BE2C (cell line): ENCODE data around the gene ENOX1.

Experiments used
- DNase-seq: peaks from one replicate; pipeline ENCODE4 v3.0.0-alpha.2; 2020
- H3K27me3 ChIP-seq: fragments of 250-450 bp; sonication (Bioruptor Pico); 2 replicates; pipeline ENCODE4 v1.5.1; 2020; ENCODE audit warnings: mild to moderate bottlenecking
- H3K36me3 ChIP-seq: fragments of 250-450 bp; sonication (Bioruptor Pico); 2 replicates; pipeline ENCODE4 v1.5.1; 2020; ENCODE audit warnings: mild to moderate bottlenecking
- H3K4me1 ChIP-seq: fragments of 250-450 bp; sonication (Bioruptor Pico); 2 replicates; pipeline ENCODE4 v1.5.1; 2020
- H3K4me3 ChIP-seq: 2 replicates; pipeline ENCODE4 v1.5.1; 2011; ENCODE audit warnings: low read depth, low read length
- H3K9me3 ChIP-seq: fragments of 250-450 bp; sonication (Bioruptor Pico); 2 replicates; pipeline ENCODE4 v1.5.1; 2020
- TF ChIP-seq, protein P1 (sequence below): IDR thresholded peaks from 2 replicates; pipeline ENCODE4 v1.5.1; 2012; ENCODE audit warnings: mild to moderate bottlenecking, low read depth, low read length

The ENOX1 gene

DNA sequence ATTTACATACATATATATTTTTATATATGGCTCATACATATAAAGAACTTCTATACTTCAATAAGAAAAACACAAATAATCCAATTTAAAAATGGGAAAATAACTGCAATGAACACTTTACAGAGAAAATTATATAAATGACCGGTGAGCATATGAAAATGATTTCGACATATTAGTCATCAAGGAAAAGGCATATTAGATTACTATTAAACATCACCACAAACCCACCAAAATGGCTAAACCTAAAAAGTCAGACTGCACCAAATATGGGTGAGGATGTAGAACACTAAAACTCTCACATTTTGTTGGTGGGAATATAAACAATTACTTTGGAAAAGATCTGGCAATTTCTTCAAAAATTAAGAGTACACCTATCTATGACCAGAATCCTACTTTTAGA lies 316.2 kb downstream of the ENOX1 start:
- no peak overlapping the region for H3K4me3 ChIP-seq
- no peaks in the 10 kb centered on the region for H3K9me3 ChIP-seq
- TF ChIP-seq, protein P1, sequence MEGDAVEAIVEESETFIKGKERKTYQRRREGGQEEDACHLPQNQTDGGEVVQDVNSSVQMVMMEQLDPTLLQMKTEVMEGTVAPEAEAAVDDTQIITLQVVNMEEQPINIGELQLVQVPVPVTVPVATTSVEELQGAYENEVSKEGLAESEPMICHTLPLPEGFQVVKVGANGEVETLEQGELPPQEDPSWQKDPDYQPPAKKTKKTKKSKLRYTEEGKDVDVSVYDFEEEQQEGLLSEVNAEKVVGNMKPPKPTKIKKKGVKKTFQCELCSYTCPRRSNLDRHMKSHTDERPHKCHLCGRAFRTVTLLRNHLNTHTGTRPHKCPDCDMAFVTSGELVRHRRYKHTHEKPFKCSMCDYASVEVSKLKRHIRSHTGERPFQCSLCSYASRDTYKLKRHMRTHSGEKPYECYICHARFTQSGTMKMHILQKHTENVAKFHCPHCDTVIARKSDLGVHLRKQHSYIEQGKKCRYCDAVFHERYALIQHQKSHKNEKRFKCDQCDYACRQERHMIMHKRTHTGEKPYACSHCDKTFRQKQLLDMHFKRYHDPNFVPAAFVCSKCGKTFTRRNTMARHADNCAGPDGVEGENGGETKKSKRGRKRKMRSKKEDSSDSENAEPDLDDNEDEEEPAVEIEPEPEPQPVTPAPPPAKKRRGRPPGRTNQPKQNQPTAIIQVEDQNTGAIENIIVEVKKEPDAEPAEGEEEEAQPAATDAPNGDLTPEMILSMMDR: no peak
- H3K27me3 ChIP-seq: no peaks in the 10 kb centered on the region
- H3K36me3 ChIP-seq: no peaks in the 10 kb centered on the region
- H3K4me1 ChIP-seq: peaks cover 22% of the 10 kb centered on the region
- no peak for DNase-seq

DNA sequence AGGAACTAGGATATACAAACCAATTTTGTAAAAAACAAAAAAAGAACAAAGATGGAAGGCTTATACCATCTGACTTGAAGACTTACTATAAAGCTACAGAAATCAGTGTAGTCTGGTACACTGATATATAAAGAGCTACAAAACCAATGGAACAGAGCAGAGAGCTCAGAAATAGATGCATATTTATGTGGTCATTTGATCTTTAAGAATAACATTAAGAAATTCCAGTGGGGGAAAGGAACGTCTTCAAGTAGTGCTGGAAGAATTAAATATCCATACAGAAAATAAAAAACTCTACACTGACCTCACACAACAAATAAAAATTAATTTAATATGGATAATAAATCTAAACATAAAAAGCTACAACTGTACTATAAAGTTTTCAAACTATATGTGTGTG lies 317.0 kb downstream of the ENOX1 start:
- H3K9me3 ChIP-seq: no peaks in the 10 kb centered on the region
- no peaks in the 10 kb centered on the region for H3K27me3 ChIP-seq
- peaks cover 22% of the 10 kb centered on the region for H3K4me1 ChIP-seq
- no peak for DNase-seq
- no peak overlapping the region for H3K4me3 ChIP-seq
- H3K36me3 ChIP-seq: no peaks in the 10 kb centered on the region
- TF ChIP-seq, protein P1: no peak

DNA sequence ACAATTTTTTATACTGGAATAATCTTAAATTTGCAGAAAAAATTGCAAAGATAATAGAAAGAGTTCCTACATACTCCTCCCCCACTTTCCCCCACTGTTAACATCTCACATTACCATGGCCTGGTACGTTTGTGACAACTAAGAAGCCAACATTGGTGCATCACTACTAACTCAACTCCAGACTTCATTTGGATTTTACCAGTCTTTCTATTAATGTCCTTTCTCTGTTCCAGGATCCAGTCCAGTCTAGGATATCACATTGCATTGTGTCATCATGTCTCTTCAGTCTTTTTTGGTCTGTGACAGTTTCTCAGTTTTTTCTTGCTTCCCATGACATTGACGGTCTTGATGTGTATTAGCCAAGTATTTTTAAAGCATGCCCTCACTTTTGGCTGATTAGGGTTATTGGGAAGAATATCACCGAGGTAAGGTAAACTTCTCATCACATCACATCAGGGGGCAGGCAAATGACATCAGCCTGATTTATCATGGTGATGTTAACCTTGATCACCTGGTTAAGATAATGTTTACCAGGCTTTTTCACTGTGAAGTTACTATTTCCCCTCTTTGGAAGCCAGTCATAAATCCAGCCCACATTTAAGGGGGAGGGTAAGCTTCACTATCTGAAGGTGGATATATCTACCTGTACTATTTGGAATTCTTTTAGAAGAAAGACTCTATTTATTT lies 322.1 kb downstream of the ENOX1 start:
- no peaks in the 10 kb centered on the region for H3K9me3 ChIP-seq
- H3K4me1 ChIP-seq: peaks cover 5% of the 10 kb centered on the region; the same call in 1 of the 2 replicates
- H3K36me3 ChIP-seq: no peaks in the 10 kb centered on the region
- no peak overlapping the region for H3K4me3 ChIP-seq
- no peak for DNase-seq
- H3K27me3 ChIP-seq: no peaks in the 10 kb centered on the region
- TF ChIP-seq, protein P1: no peak

DNA sequence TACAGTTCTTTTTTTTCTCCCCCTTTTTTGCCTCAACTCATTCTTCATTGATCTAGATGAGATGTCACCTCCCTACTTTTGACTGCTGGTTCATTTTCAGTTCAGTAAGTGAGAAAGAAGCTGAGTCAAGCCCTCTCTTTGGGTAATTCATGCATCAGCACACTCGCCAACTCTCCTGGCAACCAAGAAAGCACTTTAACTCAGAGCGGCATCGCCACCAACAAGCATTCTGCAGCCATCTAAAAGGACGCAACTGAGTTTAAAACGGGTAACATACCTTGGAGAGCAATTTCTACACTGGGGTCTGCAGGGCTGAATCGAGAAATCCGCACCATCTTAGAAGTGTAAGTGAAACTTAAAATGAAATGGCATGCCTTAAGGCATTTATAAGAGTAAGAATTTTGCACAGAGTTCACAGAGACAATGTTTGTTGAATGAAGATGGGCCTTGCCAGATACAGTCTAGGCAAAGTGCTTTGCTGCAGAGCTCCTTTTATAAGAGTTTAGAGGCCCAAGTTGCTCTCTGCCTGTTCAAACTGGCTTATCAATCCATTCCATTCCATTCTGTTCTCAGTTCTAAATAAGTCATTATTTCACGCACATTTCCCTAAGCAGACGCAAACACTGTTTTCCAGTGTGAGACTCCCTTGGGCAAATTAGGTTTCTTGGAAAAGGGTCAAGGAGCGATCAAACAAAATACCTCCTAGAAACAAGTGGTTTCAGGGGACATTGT lies 338.0 kb downstream of the ENOX1 start:
- H3K36me3 ChIP-seq: no peaks in the 10 kb centered on the region
- DNase-seq: no peak
- H3K4me1 ChIP-seq: peaks cover 18% of the 10 kb centered on the region
- no peaks in the 10 kb centered on the region for H3K9me3 ChIP-seq
- TF ChIP-seq, protein P1: no peak
- no peak overlapping the region for H3K4me3 ChIP-seq
- no peaks in the 10 kb centered on the region for H3K27me3 ChIP-seq

DNA sequence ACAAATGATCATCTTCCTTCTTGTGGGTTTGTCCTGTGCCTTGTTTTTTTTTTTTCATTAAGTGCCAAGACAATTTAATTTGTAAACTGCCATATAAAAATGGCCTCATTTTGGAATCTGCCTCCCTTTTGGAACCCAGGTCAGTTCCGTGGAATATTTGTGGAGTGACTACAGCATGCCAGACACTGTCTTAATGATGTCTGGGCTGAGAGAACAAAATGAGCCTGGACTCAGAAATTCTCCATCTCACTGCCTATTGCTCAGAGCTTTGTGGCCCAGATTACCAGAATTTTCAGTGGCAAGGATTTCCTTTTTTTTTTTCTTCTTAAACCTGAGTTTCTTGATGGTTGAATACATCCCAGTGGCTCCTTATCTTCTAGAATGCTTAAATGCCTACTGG lies 340.6 kb downstream of the ENOX1 start:
- no peaks in the 10 kb centered on the region for H3K27me3 ChIP-seq
- peaks cover 38% of the 10 kb centered on the region for H3K4me1 ChIP-seq
- no peaks in the 10 kb centered on the region for H3K36me3 ChIP-seq
- no peak for DNase-seq
- no peak overlapping the region for H3K4me3 ChIP-seq
- TF ChIP-seq, protein P1: no peak
- H3K9me3 ChIP-seq: no peaks in the 10 kb centered on the region

DNA sequence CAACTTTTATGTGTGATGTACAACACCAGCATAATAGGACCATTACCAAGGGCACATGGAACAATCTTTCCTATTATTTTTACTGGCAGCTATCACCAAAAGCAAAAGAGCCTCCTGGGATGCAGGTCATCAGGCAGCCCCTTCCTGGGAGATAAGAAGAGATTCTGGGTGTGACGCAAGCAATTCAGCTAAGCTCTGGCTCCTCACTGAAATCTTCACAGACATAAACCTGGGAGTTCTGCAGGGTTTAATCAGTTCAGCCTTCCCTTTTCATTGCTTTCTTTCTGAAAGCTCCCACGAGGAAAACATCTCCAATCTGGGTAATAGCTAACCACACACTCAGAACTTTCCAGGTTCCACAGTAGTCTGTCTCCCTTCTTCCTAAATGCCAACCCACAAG lies 341.1 kb downstream of the ENOX1 start:
- Histone ChIP-seq H3K4me3 (no peak overlapping the region), H3K27me3 (no peaks in the 10 kb centered on the region), H3K4me1 (peaks cover 39% of the 10 kb centered on the region), H3K9me3 (no peaks in the 10 kb centered on the region), H3K36me3 (no peaks in the 10 kb centered on the region)
- DNase-seq: no peak
- TF ChIP-seq, protein P1: no peak
